ENCODE measurements around the gene ARHGEF7.

DNA sequence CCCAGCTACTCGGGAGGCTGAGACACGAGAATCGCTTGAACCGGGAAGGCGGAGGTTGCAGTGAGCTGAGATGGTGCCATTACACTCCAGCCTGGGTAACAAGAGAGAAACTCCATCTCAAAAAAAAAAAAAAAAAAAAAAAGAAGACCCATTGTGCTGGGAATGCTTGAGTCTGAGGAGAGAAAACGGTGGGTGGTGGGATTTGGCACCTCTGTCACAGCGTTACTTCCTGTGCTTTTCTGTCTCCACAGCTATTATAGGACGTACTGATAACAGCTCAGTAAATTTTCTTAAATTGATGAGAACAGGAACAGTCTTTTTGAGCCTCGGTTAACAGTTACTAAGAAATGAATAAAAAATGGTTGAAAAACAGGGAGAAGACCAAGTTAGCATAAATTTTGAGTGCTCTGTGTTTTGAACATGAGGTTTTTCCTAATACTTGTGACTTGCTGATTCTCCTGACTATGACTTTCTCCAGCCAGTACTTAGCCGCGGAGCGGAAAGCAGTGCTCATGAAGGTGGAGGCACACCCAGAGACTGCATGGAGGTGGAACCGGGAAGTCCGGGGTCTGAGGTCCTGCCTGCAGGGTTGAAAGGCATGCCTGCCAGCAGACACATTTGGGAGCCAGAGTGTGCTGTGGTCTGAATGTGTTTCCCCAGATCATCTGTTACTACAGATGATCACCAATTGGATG, 150.0 kb downstream of the ARHGEF7 start:
- no peak for TF ChIP-seq EZH2 (IDR thresholded peaks at IDR 0.05; ENCODE audit: low read length)
- TF ChIP-seq, protein P1, sequence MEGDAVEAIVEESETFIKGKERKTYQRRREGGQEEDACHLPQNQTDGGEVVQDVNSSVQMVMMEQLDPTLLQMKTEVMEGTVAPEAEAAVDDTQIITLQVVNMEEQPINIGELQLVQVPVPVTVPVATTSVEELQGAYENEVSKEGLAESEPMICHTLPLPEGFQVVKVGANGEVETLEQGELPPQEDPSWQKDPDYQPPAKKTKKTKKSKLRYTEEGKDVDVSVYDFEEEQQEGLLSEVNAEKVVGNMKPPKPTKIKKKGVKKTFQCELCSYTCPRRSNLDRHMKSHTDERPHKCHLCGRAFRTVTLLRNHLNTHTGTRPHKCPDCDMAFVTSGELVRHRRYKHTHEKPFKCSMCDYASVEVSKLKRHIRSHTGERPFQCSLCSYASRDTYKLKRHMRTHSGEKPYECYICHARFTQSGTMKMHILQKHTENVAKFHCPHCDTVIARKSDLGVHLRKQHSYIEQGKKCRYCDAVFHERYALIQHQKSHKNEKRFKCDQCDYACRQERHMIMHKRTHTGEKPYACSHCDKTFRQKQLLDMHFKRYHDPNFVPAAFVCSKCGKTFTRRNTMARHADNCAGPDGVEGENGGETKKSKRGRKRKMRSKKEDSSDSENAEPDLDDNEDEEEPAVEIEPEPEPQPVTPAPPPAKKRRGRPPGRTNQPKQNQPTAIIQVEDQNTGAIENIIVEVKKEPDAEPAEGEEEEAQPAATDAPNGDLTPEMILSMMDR (optimal IDR thresholded peaks at IDR 0.05 in 1 of 3, IDR thresholded peaks at IDR 0.05 in 1 of 3, conservative IDR thresholded peaks at IDR 0.05 in 1 of 3; ENCODE audit: extremely low read depth in 1 of 3, insufficient read depth in 2 of 3, low read length in 3 of 3) = no peak
